GM12878 (cell line): ENCODE data around the gene ID4. TPM values are rescaled to one million over a fixed set of nuclear protein-coding genes. Genes with fewer than 3 reads are reported as not detected.

Source experiments
- ATAC-seq: fragments of 200-7000 bp; cut with Tn5 transposase; 3 replicates; pipeline ENCODE4 v1.9.1; 2020; ENCODE audit warnings: mild to moderate bottlenecking, moderate library complexity
- BruUV-seq: library from RNA; stranded (reverse); fragments of 400-500 nt; replicated peaks from 2 replicates; lab custom pipeline; 2021; lab: Mats Ljungman, UMichigan
- CTCF ChIA-PET: fragments of 300-600 bp; sonication (Branson Sonifier 250); formaldehyde crosslinking; extraction: SDS; loops from one replicate; lab custom pipeline; 2021; ENCODE audit warnings: inconsistent platforms; lab: Yijun Ruan, JAX
- POLR2A ChIA-PET: fragments of 350-600 bp; formaldehyde crosslinking; extraction: SDS; loops from one replicate; lab custom pipeline; 2021; ENCODE audit warnings: inconsistent platforms; lab: Charles Lee
- RAD21 ChIA-PET: fragments of 300-600 bp; sonication (Branson Sonifier 250); formaldehyde crosslinking; loops from one replicate; lab custom pipeline; 2023; ENCODE audit warnings: antibody characterized with exemption; ENCODE audit not compliant: unreplicated experiment; lab: Charles Lee
- SMC1A ChIA-PET: fragments of 300-600 bp; sonication (Branson Sonifier 250); formaldehyde crosslinking; loops from one replicate; lab custom pipeline; 2023; ENCODE audit not compliant: unreplicated experiment, uncharacterized antibody; lab: Charles Lee
- DNase-seq: peaks from one replicate; pipeline ENCODE4 v3.0.0-alpha.2; 2011; ENCODE audit warnings: low read depth, low spot score
- FAIRE-seq: peaks from 3 replicates; lab custom pipeline; 2011; peaks lifted over from hg19 to GRCh38; lab: Jason Lieb, UNC
- H2AFZ ChIP-seq: 2 replicates; pipeline ENCODE4 v1.6.0; 2011; ENCODE audit warnings: low read depth, low read length, control low read depth; ENCODE audit not compliant: control insufficient read depth
- H3K27ac ChIP-seq: 2 replicates; pipeline ENCODE4 v1.5.1; 2011; ENCODE audit warnings: control low read depth; ENCODE audit not compliant: control insufficient read depth, insufficient read depth
- H3K27me3 ChIP-seq, 2 experiments: replicated peaks in 1 of 2; 2 replicates each; pipeline versions ENCODE4 v1.6.0 to v1.6.1; 2011; ENCODE audit warnings: low read length in 1 of 2; ENCODE audit not compliant: control insufficient read depth in 2 of 2, insufficient read depth in 2 of 2
- H3K36me3 ChIP-seq, 2 experiments: 2 replicates each; pipeline ENCODE4 v1.5.1; 2011; ENCODE audit warnings: low read length in 1 of 2; ENCODE audit not compliant: control insufficient read depth in 2 of 2, insufficient read depth in 2 of 2
- H3K4me1 ChIP-seq: 2 replicates; pipeline ENCODE4 v1.6.1; 2011; ENCODE audit warnings: mild to moderate bottlenecking, low read length, moderate library complexity, mixed read lengths; ENCODE audit not compliant: control insufficient read depth, insufficient read depth
- H3K4me2 ChIP-seq: 2 replicates; pipeline ENCODE4 v1.6.0; 2011; ENCODE audit warnings: control low read depth; ENCODE audit not compliant: control insufficient read depth, insufficient read depth
- H3K4me3 ChIP-seq: fragments of 200-600 bp; sonication (generic); 2 replicates; pipeline ENCODE4 v1.5.1; 2016
- H3K79me2 ChIP-seq: 2 replicates; pipeline ENCODE4 v1.6.0; 2011; ENCODE audit warnings: low read length; ENCODE audit not compliant: control insufficient read depth, insufficient read depth
- H3K9ac ChIP-seq: 2 replicates; pipeline ENCODE4 v1.8.0; 2011; ENCODE audit warnings: low read length, control low read depth, mixed read lengths; ENCODE audit not compliant: control insufficient read depth, insufficient read depth
- H3K9me3 ChIP-seq: replicated peaks from 3 replicates; pipeline ENCODE4 v1.5.1; 2011; ENCODE audit warnings: mild to moderate bottlenecking, low read length; ENCODE audit not compliant: control insufficient read depth, insufficient read depth
- H4K20me1 ChIP-seq: 2 replicates; pipeline ENCODE4 v1.6.0; 2011; ENCODE audit not compliant: control insufficient read depth, insufficient read depth
- ASH2L ChIP-seq: fragments of 300-600, 200-600 bp; sonication (generic); IDR thresholded peaks from 2 replicates; pipeline ENCODE4 v1.6.1; 2017; ENCODE audit warnings: low read depth, mild to moderate bottlenecking, borderline replicate concordance
- BACH1 ChIP-seq: fragments of 450-650 bp; IDR thresholded peaks from 2 replicates; pipeline ENCODE4 v1.6.1; 2017; ENCODE audit warnings: mild to moderate bottlenecking, borderline replicate concordance
- CBX5 ChIP-seq: sonication (generic); IDR thresholded peaks from 2 replicates; pipeline ENCODE4 v1.6.1; 2016; ENCODE audit warnings: low read depth, moderate library complexity, mild to moderate bottlenecking, inconsistent platforms
- CHD2 ChIP-seq: IDR thresholded peaks from 2 replicates; pipeline ENCODE4 v1.6.1; 2011; ENCODE audit warnings: low read depth, low read length, improper control_type of control experiment, borderline replicate concordance
- CTCF ChIP-seq, 3 experiments: IDR thresholded peaks in 2 of 3; conservative IDR thresholded peaks in 1 of 3; 2 replicates each; pipeline ENCODE4 v1.5.1; 2011; ENCODE audit warnings: low read depth in 3 of 3, low read length in 3 of 3, mild to moderate bottlenecking in 3 of 3, control low read depth in 2 of 3, moderate library complexity in 2 of 3, inconsistent platforms in 1 of 3, mixed read lengths in 1 of 3; ENCODE audit not compliant: control insufficient read depth in 2 of 3, insufficient read depth in 1 of 3; ENCODE audit errors: extremely low read depth in 1 of 3
- GABPA ChIP-seq: IDR thresholded peaks from 2 replicates; pipeline ENCODE4 v1.6.1; 2014; ENCODE audit warnings: antibody characterized with exemption, low read depth, mild to moderate bottlenecking, inconsistent platforms
- MTA3 ChIP-seq: IDR thresholded peaks from 2 replicates; pipeline ENCODE4 v1.6.1; 2012; ENCODE audit warnings: low read length, inconsistent platforms, borderline replicate concordance
- SREBF2 ChIP-seq: IDR thresholded peaks from 2 replicates; pipeline ENCODE4 v1.6.1; 2012; ENCODE audit warnings: mild to moderate bottlenecking, low read length
- SUPT20H ChIP-seq: IDR thresholded peaks from 2 replicates; pipeline ENCODE4 v1.6.1; 2011; ENCODE audit warnings: low read depth, mild to moderate bottlenecking, low read length, moderate library complexity, borderline replicate concordance; ENCODE audit not compliant: control insufficient read depth
- TARDBP ChIP-seq: IDR thresholded peaks from 2 replicates; pipeline ENCODE4 v1.6.1; 2016; ENCODE audit warnings: borderline replicate concordance
- ZBTB33 ChIP-seq: fragments of 450-650 bp; IDR thresholded peaks from 2 replicates; pipeline ENCODE4 v1.6.1; 2017; ENCODE audit warnings: mild to moderate bottlenecking
- ZNF24 ChIP-seq: fragments of 450-650 bp; IDR thresholded peaks from 2 replicates; pipeline ENCODE4 v1.6.1; 2017; ENCODE audit warnings: antibody characterized with exemption, mild to moderate bottlenecking
- ZNF274 ChIP-seq: IDR thresholded peaks from one replicate; pipeline ENCODE4 v1.8.0; 2011; ENCODE audit not compliant: insufficient read length, insufficient read depth
- WGBS: methylation state at CpG from one replicate; pipeline ENCODE4 v1.1.6; 2016; ENCODE audit warnings: low lambda C conversion rate; ENCODE audit not compliant: insufficient replicate concordance, insufficient coverage; ENCODE audit errors: missing lambda C conversion rate; 5-methylcytosine and 5-hydroxymethylcytosine counted together
- in situ Hi-C: fragments of 300-500 bp; cut with MboI; formaldehyde crosslinking; loops from 9 replicates; pipeline ENCODE4 v1.14.3; 2018; ENCODE audit warnings: mixed read lengths
- intact Hi-C: fragments of 100-400 bp; cut with micrococcal nuclease; formaldehyde crosslinking; loops from one replicate; pipeline ENCODE4 v1.14.2; 2022; ENCODE audit not compliant: unreplicated experiment
- polyA plus RNA-seq, 11 experiments: library from polyadenylated mRNA; depleted of rRNA in 4 of 11; unstranded in 6 of 11; stranded (reverse) in 5 of 11; fragments of >200 nt; fragmentation: Nextera tagmentation in 4 of 11; fragmentation: Illumina TruSeq in 1 of 11; extraction: Ambion mirVana in 4 of 11; extraction: Trizol in 1 of 11; gene quantifications; 1 replicate in 1 of 11; 2 replicates in 10 of 11; pipeline versions ENCODE4 v1.2.1 to v1.2.3, GENCODE V29; 2011 to 2016; ENCODE audit warnings: inconsistent platforms in 2 of 11, missing spikeins in 2 of 11, low read depth in 1 of 11
- total RNA-seq, 4 experiments: library from RNA; depleted of rRNA in 3 of 4; stranded (reverse); fragments of >200 nt in 3 of 4; fragmentation: Illumina TruSeq in 1 of 4; extraction: Trizol in 1 of 4; gene quantifications; 2 replicates each; pipeline versions ENCODE4 v1.2.1 to v1.2.3, GENCODE V29; 2013 to 2021
- TF ChIP-seq, protein P1 (sequence below): fragments of 150-350 bp; IDR thresholded peaks from 2 replicates; pipeline ENCODE4 v1.6.1; 2016; ENCODE audit warnings: low read depth, low read length
- TF ChIP-seq, protein P2 (sequence below): IDR thresholded peaks from 2 replicates; pipeline ENCODE4 v1.6.1; 2012; ENCODE audit warnings: low read depth, low read length, improper control_type of control experiment

The ID4 gene
- total and polyA plus RNA-seq, 10 of the 15 experiments (the other 5 are each of a cell fraction or from before 2014, with no cell fraction given), result 0.09 TPM; not detected in 9

- ATAC-seq, result no peak
- ChIA-PET RAD21 (no interaction called here), CTCF (interaction anchor here (0.8 kb wide), 1 partner anchor 17 kb away, joined by 3 read pairs; no protein-coding TSS in a partner anchor), POLR2A (no interaction called here), SMC1A (no interaction called here)
- in situ Hi-C loops, result no loop called here
- BruUV-seq, result no TSS peak
- Histone ChIP-seq H3K4me1 (no peaks in the 10 kb centered on the region), H3K27ac (no peak overlapping the region), H2AFZ (no peak overlapping the region), H3K4me2 (no peak overlapping the region), H3K4me3 (no peak overlapping the region), H3K27me3 (no peaks in the 10 kb centered on the region), H3K9ac (no peak overlapping the region), H3K9me3 (no peaks in the 10 kb centered on the region), H3K36me3 (no peaks in the 10 kb centered on the region), H4K20me1 (no peaks in the 10 kb centered on the region), H3K79me2 (no peaks in the 10 kb centered on the region)
- intact Hi-C loops, result no loop called here
- 8% methylated on average over 5 of the region's 5 CpGs for WGBS
- no peak for FAIRE-seq
- DNase-seq, result no peak
- TF ChIP-seq CHD2 (no peak), ZBTB33 (no peak), MTA3 (no peak), TARDBP (no peak), ZNF24 (no peak), SREBF2 (no peak), ASH2L (no peak), CBX5 (no peak), SUPT20H (no peak), GABPA (no peak), CTCF (IDR thresholded peaks at IDR 0.05 in 2 of 3, conservative IDR thresholded peaks at IDR 0.05 in 1 of 3; ENCODE audit: control insufficient read depth in 2 of 3, extremely low read depth in 1 of 3, insufficient read depth in 1 of 3, low read depth in 3 of 3, low read length in 3 of 3) (no peak), BACH1 (no peak), ZNF274 (no peak)
- TF ChIP-seq, protein P1, sequence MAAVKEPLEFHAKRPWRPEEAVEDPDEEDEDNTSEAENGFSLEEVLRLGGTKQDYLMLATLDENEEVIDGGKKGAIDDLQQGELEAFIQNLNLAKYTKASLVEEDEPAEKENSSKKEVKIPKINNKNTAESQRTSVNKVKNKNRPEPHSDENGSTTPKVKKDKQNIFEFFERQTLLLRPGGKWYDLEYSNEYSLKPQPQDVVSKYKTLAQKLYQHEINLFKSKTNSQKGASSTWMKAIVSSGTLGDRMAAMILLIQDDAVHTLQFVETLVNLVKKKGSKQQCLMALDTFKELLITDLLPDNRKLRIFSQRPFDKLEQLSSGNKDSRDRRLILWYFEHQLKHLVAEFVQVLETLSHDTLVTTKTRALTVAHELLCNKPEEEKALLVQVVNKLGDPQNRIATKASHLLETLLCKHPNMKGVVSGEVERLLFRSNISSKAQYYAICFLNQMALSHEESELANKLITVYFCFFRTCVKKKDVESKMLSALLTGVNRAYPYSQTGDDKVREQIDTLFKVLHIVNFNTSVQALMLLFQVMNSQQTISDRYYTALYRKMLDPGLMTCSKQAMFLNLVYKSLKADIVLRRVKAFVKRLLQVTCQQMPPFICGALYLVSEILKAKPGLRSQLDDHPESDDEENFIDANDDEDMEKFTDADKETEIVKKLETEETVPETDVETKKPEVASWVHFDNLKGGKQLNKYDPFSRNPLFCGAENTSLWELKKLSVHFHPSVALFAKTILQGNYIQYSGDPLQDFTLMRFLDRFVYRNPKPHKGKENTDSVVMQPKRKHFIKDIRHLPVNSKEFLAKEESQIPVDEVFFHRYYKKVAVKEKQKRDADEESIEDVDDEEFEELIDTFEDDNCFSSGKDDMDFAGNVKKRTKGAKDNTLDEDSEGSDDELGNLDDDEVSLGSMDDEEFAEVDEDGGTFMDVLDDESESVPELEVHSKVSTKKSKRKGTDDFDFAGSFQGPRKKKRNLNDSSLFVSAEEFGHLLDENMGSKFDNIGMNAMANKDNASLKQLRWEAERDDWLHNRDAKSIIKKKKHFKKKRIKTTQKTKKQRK, result no peak
- TF ChIP-seq, protein P2, sequence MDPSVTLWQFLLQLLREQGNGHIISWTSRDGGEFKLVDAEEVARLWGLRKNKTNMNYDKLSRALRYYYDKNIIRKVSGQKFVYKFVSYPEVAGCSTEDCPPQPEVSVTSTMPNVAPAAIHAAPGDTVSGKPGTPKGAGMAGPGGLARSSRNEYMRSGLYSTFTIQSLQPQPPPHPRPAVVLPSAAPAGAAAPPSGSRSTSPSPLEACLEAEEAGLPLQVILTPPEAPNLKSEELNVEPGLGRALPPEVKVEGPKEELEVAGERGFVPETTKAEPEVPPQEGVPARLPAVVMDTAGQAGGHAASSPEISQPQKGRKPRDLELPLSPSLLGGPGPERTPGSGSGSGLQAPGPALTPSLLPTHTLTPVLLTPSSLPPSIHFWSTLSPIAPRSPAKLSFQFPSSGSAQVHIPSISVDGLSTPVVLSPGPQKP, result no peak
Observed at GRCh38 chr6:19891451-19891850, 54.3 kb downstream of the ID4 start.
